Activated CD4-positive, alpha-beta T cell treated with anti-CD3 and anti-CD28 coated beads, Interleukin-2, amount 50 U/mL, for 48 hours (primary cell): ENCODE data around the gene CEMIP2.
"Not testable (repeated sequence)": the region's sequence is repeated elsewhere in the genome, so short reads cannot be mapped to it uniquely, and the experiment has no call there.

Source experiments
- DNase-seq, 2 experiments: peaks; one replicate each; pipeline ENCODE4 v3.0.0-alpha.2; 2020

CEMIP2 gene

DNA sequence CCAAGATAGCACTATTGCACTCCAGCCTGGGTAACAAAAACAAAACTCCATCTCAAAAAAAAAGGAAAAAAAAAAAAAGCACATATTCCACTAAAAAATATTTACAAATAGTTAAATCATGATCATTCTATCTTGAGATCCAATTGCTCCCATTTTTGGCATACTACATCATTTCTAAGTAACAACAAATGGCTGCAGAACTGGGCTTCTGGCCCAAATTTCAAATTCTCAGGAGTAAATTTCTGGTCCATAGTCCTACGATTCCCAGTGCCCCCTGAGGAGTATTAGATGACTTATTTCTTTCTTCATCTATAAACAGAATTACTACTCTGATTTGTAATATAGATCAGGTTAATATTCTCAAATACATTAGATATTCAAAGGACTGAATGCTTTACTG, 62.1 kb downstream of the CEMIP2 start:
- DNase-seq, result no peak

DNA sequence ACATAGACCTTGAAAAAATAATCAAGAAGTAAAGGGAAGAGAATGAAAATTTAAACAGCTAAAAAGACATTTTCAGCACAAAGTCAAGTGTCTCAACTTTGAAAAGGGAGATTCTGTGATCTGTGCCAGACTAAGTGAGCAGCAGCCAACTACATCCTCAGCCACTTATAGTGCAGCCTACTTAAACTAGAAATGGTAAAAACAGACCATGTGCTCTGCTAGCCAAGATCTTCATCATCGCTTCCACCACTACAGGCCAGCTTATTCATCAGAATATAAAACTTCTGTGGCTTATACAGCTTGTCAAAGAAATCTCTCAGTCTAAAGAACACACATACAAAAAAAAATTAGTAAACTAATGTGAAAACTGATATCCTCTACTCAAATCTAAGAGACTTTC, 63.5 kb downstream of the CEMIP2 start:
- DNase-seq, result no peak

DNA sequence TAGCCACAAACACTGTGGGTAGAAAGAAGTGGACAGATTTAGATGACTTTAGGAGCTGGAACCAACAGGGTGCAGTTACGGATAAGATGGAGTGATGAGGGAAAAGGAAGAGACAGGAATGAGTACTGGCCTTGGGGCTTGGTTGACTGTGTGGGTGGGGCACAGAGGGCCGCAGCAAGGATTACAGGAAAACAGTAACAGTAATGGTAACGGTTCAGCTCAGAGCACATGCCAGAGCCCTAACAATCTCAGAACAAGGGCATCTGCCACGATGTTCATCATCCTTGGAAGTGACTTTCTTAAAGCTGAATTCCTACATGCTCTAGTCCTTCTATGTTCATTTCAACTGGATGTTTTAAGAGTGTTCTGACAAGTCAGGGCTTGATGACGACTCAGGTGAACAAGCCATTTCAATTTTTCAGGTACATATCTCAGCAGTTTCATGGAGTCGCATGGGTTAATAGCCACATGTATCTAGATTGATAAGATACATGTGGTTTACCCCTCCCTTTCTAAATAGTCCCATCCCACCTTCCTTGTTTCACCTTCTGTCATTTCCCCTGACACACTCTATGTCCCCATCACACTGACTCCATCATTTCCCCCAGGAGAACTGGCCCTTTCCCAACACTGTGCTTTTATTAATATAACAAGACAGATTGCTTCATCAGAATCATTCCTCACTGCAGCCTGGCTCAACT, 65.0 kb downstream of the CEMIP2 start:
- no peak for DNase-seq

- DNase-seq, result no peak
Observed at GRCh38 chr9:71697882-71698281, 70.4 kb downstream of the CEMIP2 start.

DNA sequence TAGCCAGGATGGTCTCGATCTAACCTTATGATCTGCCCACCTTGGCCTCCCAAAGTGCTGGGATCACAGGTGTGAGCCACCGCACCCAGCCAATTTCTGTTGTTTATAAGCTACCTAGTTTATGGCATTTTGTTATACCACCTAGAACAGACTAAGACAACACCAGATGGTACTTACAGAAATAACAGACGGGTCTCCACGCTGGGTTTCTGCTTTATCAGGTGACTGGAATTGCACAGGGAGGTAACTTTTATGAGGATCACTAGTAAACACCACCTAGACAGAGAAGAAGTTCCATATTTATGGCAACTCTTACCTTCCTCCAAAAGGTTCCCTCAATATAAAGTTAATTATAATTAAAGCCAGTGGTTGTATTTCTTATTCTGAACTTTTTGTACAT, 74.0 kb downstream of the CEMIP2 start:
- no peak for DNase-seq

DNA sequence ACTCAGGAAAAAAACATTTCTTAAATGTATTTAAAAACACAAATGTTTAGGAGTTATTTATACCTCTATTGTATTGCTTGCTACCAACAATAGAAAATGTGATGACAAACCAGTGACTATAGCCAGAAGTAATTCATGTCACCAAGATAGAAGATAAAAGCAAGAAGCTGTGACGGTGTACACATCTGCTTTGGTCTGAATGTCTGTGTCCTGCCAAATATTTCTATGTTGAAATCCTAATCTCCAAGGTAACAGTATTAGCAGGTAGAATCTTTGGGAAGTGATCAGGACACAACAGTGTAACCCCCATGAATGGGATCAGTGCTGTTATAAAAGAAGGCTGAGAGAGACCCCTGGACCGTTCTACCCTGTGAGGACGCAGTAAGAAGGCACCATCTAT, 74.7 kb downstream of the CEMIP2 start:
- no peak for DNase-seq

- no peak for DNase-seq
Observed at GRCh38 chr9:71692337-71692736, 76.0 kb downstream of the CEMIP2 start.

DNA sequence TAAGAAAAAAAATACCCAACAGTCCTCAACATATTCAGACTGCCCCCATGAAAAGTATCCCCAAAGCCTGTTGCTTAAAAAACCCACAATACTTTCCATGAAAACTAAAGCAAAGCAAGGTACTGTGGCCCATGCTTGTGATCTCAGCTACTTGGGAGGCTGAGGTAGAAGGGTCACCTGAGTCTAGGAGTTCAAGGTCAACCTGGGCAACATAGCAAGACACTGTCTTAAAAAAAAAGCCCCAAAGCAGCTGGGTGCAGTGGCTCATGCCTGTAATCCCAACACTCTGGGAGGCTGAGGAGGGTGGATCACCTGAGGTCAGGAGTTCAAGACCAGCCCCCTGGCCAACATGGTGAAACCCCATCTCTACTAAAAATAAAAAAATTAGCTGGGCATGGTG, 76.7 kb downstream of the CEMIP2 start:
- not testable (repeated sequence) for DNase-seq

- no peak for DNase-seq
Observed at GRCh38 chr9:71690689-71691435, 77.5 kb downstream of the CEMIP2 start.

DNA sequence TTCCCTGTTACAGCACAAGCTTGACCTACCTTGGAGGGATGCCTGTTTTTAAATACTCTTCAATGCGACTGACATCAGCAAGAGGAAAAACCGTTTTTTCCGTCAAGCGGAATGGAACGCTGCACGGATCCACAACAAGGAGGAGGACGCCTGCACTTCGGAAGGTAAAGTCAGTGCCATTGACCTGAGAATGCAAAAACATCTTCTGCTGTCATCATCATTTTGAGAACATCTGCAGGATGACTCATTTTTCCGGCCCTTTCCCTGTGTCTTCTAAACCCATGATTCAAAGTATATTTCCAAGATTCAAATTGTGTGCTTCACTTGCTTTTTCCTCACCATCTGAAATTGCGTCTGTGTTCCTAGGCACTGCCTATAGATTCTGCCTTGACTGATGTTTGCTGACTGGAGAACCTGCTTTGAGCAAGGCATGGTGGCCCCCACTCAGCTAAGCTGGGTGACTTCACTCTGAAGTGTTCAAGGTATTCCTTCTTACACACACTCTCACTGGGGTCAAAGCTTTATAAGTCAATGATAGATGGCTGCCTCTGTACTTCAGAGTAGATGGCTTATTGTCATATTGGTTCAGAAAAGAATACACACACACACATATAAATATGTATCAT, 78.1 kb downstream of the CEMIP2 start:
- DNase-seq, result no peak

- no peak for DNase-seq
Observed at GRCh38 chr9:71687676-71688075, 80.6 kb downstream of the CEMIP2 start.

GRCh38 chr9:71685988-71686387, 82.3 kb downstream of the CEMIP2 start:
- DNase-seq, result no peak

DNA sequence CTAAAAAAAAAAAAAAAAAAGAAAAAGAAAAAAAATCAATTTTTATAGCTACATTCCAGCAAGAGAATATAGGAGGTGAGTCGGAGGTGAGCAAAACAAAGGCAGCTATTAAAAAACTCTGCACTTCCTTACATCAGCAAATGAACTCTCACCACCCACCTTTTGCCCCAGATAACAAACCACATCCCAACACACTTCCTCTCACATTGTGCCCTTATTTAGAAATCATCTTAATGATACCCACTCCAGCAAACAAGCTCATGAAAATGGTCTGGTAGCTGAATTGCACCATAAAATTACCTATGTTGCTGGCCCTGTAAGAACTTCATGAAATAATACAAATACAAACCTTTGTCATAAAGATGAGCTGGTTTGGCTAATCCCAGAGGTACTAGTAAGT, 82.9 kb downstream of the CEMIP2 start:
- DNase-seq, result no peak

DNA sequence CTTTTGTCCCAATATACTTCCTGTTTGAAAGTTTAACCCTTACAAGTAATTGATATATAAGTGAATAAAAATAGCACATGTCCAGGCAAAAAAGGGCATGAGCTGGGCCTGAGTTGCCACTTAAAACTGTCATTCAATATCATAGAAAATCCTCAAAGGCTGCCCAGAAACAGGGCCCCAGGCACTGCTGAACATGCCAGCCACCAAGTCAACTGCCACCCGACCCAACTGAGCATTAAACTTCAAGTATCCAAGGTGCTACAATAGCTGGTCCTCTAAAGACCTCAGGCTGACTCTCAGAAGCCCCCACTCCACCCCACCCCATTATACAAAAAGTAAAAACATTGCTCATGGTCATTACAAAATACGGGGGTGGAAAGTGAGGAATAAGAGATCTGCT, 83.7 kb downstream of the CEMIP2 start:
- no peak for DNase-seq

DNA sequence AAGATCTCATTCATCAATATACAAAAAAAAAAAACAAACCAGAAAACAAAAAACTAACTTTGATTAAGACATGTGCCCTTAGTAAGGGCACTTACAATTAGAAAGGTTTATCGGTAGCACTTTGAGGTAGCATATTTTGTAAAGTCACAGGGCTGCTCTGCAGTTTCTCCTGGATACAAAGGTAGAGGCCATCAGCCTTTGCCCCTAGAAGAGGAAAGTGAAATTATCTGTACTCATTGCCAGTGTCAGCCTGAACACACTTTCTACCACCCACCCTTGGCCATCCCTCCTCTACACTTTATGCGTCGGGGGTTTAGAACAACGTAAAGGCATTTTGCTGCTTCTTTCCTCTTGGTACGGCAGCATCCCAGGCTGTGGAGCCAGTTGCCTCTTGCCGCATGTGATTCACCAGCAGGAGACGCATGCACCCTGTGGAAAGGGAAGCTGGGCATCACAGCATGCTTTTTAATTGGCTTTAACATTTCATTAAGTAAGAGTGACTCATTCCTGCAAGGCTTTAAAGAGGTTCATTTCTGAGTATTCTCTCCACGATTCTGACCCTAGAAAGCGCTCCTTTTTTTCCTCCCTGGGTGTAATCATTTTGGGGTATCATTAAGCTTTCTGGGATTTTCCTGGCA, 84.6 kb downstream of the CEMIP2 start:
- DNase-seq, result no peak

GRCh38 chr9:71681708-71682272, 86.5 kb downstream of the CEMIP2 start:
- DNase-seq, result no peak

- DNase-seq, result no peak
Observed at GRCh38 chr9:71681104-71681707, 87.1 kb downstream of the CEMIP2 start.

- no peak for DNase-seq
Observed at GRCh38 chr9:71680189-71680980, 87.9 kb downstream of the CEMIP2 start.

DNA sequence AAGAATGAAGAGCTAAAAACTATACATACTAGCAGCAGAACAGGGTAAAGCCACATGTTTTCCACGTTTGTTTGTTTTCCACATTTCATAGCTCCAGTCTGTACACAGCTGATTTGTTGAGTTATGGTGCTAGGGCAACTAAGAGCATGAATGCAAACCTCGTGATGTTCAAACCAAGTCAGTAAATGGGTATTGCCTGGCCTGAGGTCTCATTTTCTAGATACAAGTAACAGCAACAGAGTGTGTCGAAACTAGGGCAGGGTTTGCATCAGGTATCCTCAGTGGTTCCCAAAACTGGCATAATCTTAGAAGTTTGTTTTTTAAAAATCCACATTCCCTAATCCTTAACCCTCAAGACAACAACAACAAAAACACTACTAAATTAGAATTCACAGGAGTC, 89.3 kb downstream of the CEMIP2 start:
- no peak for DNase-seq

GRCh38 chr9:71677209-71677608, 91.1 kb downstream of the CEMIP2 start:
- no peak for DNase-seq

GRCh38 chr9:71676460-71676859, 91.9 kb downstream of the CEMIP2 start:
- DNase-seq, result no peak

- no peak for DNase-seq
Observed at GRCh38 chr9:71675857-71676165, 92.5 kb downstream of the CEMIP2 start.
